ENCODE results near the gene PADI2.

GRCh38 chr1:17055801-17056200 is 63.5 kb downstream of the PADI2 start:
- TF ChIP-seq CTCF (conservative IDR thresholded peaks at IDR 0.05; ENCODE audit: low read length): no peak
- no peak for TF ChIP-seq EZH2phosphoT487 (IDR thresholded peaks at IDR 0.05; ENCODE audit: borderline replicate concordance)

Data from Loucy (cell line).